ENCODE results near the gene TNFSF13. TPM values are rescaled to one million over a fixed set of nuclear protein-coding genes. Genes with fewer than 3 reads are reported as not detected.

The TNFSF13 gene
- total and polyA plus RNA-seq, 2 donors (not counting 1 experiment from before 2014, with no cell fraction given): 14.7 to 20.2 TPM

- Histone ChIP-seq H3K36me3 (replicated peaks in 1 of 2; ENCODE audit: control extremely low read depth in 1 of 2, control insufficient read depth in 1 of 2, extremely low read depth in 1 of 2, insufficient read depth in 2 of 2, low read length in 1 of 2) (peaks cover 0 to 57% of the 10 kb centered on the region in 2 experiments), H3K4me1 (ENCODE audit: control insufficient read depth in 2 of 2, insufficient read depth in 2 of 2, low read length in 2 of 2) (peaks cover 0 to 13% of the 10 kb centered on the region in 2 donors), H3K27me3 (replicated peaks in 1 of 4; ENCODE audit: control extremely low read depth in 1 of 4, control insufficient read depth in 3 of 4, insufficient read depth in 4 of 4, low read length in 3 of 4) (no peaks in the 10 kb centered on the region), H3K79me2 (ENCODE audit: control insufficient read depth, insufficient read depth, low read length) (peaks cover 10% of the 10 kb centered on the region), H3K9me3 (ENCODE audit: control extremely low read depth in 1 of 3, control insufficient read depth in 2 of 3, insufficient read depth in 1 of 3, low read length in 2 of 3) (no peaks in the 10 kb centered on the region), H2AFZ (ENCODE audit: insufficient read depth, low read depth, low read length, poor library complexity, severe bottlenecking) (peak within 1 kb of the TSS; percentile 40), H3K4me3 (ENCODE audit: control extremely low read depth in 1 of 5, extremely low read depth in 1 of 5, insufficient read depth in 1 of 5, low read depth in 2 of 5, low read length in 4 of 5) (no peak within 1 kb of the TSS), H3K4me2 (replicated peaks; ENCODE audit: low read depth, low read length, poor library complexity, severe bottlenecking) (peak within 1 kb of the TSS; percentile 43), H4K20me1 (ENCODE audit: control insufficient read depth, insufficient read depth, low read length, poor library complexity, severe bottlenecking) (no peaks in the 10 kb centered on the region), H3K9ac (ENCODE audit: low read length) (no peak within 1 kb of the TSS), H3K27ac (ENCODE audit: low read length in 2 of 2) (no peak within 1 kb of the TSS)
- CTCF ChIA-PET: interaction anchor here (0.6 to 7.9 kb wide), 37 partner anchors 10 to 545 kb away, joined by 3 to 111 read pairs (median 5); partner anchors contain the start of genes ACAP1, CD68, FXR2 and KCTD11
- TF ChIP-seq EZH2 (IDR thresholded peaks at IDR 0.05; ENCODE audit: borderline replicate concordance, insufficient read depth, low read depth, low read length, poor library complexity, severe bottlenecking): no peak
- TF ChIP-seq, protein P1, sequence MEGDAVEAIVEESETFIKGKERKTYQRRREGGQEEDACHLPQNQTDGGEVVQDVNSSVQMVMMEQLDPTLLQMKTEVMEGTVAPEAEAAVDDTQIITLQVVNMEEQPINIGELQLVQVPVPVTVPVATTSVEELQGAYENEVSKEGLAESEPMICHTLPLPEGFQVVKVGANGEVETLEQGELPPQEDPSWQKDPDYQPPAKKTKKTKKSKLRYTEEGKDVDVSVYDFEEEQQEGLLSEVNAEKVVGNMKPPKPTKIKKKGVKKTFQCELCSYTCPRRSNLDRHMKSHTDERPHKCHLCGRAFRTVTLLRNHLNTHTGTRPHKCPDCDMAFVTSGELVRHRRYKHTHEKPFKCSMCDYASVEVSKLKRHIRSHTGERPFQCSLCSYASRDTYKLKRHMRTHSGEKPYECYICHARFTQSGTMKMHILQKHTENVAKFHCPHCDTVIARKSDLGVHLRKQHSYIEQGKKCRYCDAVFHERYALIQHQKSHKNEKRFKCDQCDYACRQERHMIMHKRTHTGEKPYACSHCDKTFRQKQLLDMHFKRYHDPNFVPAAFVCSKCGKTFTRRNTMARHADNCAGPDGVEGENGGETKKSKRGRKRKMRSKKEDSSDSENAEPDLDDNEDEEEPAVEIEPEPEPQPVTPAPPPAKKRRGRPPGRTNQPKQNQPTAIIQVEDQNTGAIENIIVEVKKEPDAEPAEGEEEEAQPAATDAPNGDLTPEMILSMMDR (IDR thresholded peaks at IDR 0.05): no peak
- Mint-ChIP-seq H3K9me3 (ENCODE audit: insufficient read depth) (no peaks in the 10 kb centered on the region), H3K27ac (no peak within 1 kb of the TSS), H3K4me3 (no peak within 1 kb of the TSS), H3K27me3 (no peaks in the 10 kb centered on the region), H3K4me1 (peaks cover 5% of the 10 kb centered on the region)
- DNase-seq (no peak), ATAC-seq (ENCODE audit: low read depth) (no peak)
- WGBS (ENCODE audit: insufficient coverage): 78% methylated on average over 18 of the region's 24 CpGs
- POLR2A ChIA-PET: interaction anchor here (0.6 to 1.0 kb wide), 2 partner anchors 16 to 119 kb away, joined by 3 to 6 read pairs; no protein-coding TSS in a partner anchor
- intact Hi-C loops (cut with micrococcal nuclease): loop anchor here (1.0 to 10.0 kb wide), 4 partner anchors 76 to 545 kb away; partner anchors contain the start of gene SLC16A11
These were observed 31.5 kb downstream of the TNFSF13 start, which contains the start of gene SOX15 for GRCh38 chr17:7589891-7590691. Gene SOX15, minus strand, starts transcription at chr17:7590094. Its CDS starts 418 bp downstream, at chr17:7589676.

GRCh38 chr17:7590743-7591142 is 32.2 kb downstream of the TNFSF13 start:
- no peak for TF ChIP-seq EZH2 (IDR thresholded peaks at IDR 0.05; ENCODE audit: borderline replicate concordance, insufficient read depth, low read depth, low read length, poor library complexity, severe bottlenecking)
- TF ChIP-seq, protein P1 (IDR thresholded peaks at IDR 0.05): no peak
- CTCF ChIA-PET: interaction anchor here (0.6 to 7.9 kb wide), 10 partner anchors 10 to 236 kb away, joined by 3 to 111 read pairs (median 10); partner anchors contain the start of genes CD68, FXR2, SENP3 and TMEM95
- H3K4me3 Mint-ChIP-seq: no peak overlapping the region
- Histone ChIP-seq H3K27me3 (replicated peaks in 1 of 4; ENCODE audit: control extremely low read depth in 1 of 4, control insufficient read depth in 3 of 4, insufficient read depth in 4 of 4, low read length in 3 of 4) (no peaks in the 10 kb centered on the region), H3K4me3 (ENCODE audit: control extremely low read depth in 1 of 5, extremely low read depth in 1 of 5, insufficient read depth in 1 of 5, low read depth in 2 of 5, low read length in 4 of 5) (no peak overlapping the region), H3K9me3 (ENCODE audit: control extremely low read depth in 1 of 3, control insufficient read depth in 2 of 3, insufficient read depth in 1 of 3, low read length in 2 of 3) (no peaks in the 10 kb centered on the region), H3K4me2 (replicated peaks; ENCODE audit: low read depth, low read length, poor library complexity, severe bottlenecking) (no peak overlapping the region), H3K79me2 (ENCODE audit: control insufficient read depth, insufficient read depth, low read length) (peaks cover 3% of the 10 kb centered on the region), H3K36me3 (replicated peaks in 1 of 2; ENCODE audit: control extremely low read depth in 1 of 2, control insufficient read depth in 1 of 2, extremely low read depth in 1 of 2, insufficient read depth in 2 of 2, low read length in 1 of 2) (peaks cover 0 to 61% of the 10 kb centered on the region in 2 experiments), H2AFZ (ENCODE audit: insufficient read depth, low read depth, low read length, poor library complexity, severe bottlenecking) (no peak overlapping the region), H4K20me1 (ENCODE audit: control insufficient read depth, insufficient read depth, low read length, poor library complexity, severe bottlenecking) (no peaks in the 10 kb centered on the region), H3K27ac (ENCODE audit: low read length in 2 of 2) (no peak overlapping the region), H3K9ac (ENCODE audit: low read length) (no peak overlapping the region), H3K4me1 (ENCODE audit: control insufficient read depth in 2 of 2, insufficient read depth in 2 of 2, low read length in 2 of 2) (peaks cover 0 to 8% of the 10 kb centered on the region in 2 donors)
- ATAC-seq (ENCODE audit: low read depth) (no peak), DNase-seq (no peak)
- H3K4me1 Mint-ChIP-seq: peaks cover 3% of the 10 kb centered on the region
- no peak overlapping the region for H3K27ac Mint-ChIP-seq
- H3K9me3 Mint-ChIP-seq (ENCODE audit: insufficient read depth): no peaks in the 10 kb centered on the region
- H3K27me3 Mint-ChIP-seq: no peaks in the 10 kb centered on the region
- 97% methylated on average over 4 of the region's 4 CpGs for WGBS (ENCODE audit: insufficient coverage)
- intact Hi-C loops (cut with micrococcal nuclease): no loop called here
- POLR2A ChIA-PET: interaction anchor here (0.6 kb wide), 1 partner anchor 120 kb away, joined by 6 read pairs; no protein-coding TSS in a partner anchor
